ENCODE data around the gene PCDHB7.
"Not testable (repeated sequence)": the region's sequence is repeated elsewhere in the genome, so short reads cannot be mapped to it uniquely, and the experiment has no call there.

PCDHB7 gene

GRCh38 chr5:141180313-141180712, 7.9 kb downstream of the PCDHB7 start:
- DNase-seq (ENCODE audit: low spot score): no peak

- peak; percentile 47 for DNase-seq (ENCODE audit: low spot score)
These were observed 9.8 kb downstream of the PCDHB7 start, which contains the start of gene PCDHB16 for GRCh38 chr5:141182248-141182647. PCDHB16 (plus strand) TSS chr5:141182387; CDS start chr5:141182560, 173 bp downstream.

- DNase-seq (ENCODE audit: low spot score): not testable (repeated sequence)
These were observed 11.8 kb downstream of the PCDHB7 start for GRCh38 chr5:141184117-141184855.

GRCh38 chr5:141186897-141187512, 14.6 kb downstream of the PCDHB7 start, which contains the start of gene PCDHB9:
PCDHB9 (plus strand) TSS chr5:141187161; CDS start chr5:141187319, 158 bp downstream.
- DNase-seq (ENCODE audit: low spot score): no peak

GRCh38 chr5:141188682-141189081, 16.2 kb downstream of the PCDHB7 start:
- DNase-seq (ENCODE audit: low spot score): not testable (repeated sequence)

- not testable (repeated sequence) for DNase-seq (ENCODE audit: low spot score)
These were observed 16.7 kb downstream of the PCDHB7 start for GRCh38 chr5:141189131-141189530.

GRCh38 chr5:141192110-141192725, 19.8 kb downstream of the PCDHB7 start, which contains the start of gene PCDHB10:
PCDHB10 (plus strand) TSS chr5:141192353; CDS start chr5:141192553, 200 bp downstream.
- DNase-seq (ENCODE audit: low spot score): peak; percentile 28

- not testable (repeated sequence) for DNase-seq (ENCODE audit: low spot score)
These were observed 21.9 kb downstream of the PCDHB7 start for GRCh38 chr5:141194332-141194731.

- no peak for DNase-seq (ENCODE audit: low spot score)
These were observed 23.9 kb downstream of the PCDHB7 start for GRCh38 chr5:141196363-141196762.

GRCh38 chr5:141199359-141200235, 27.2 kb downstream of the PCDHB7 start, which contains the start of gene PCDHB11:
PCDHB11 (plus strand) TSS chr5:141199627; CDS start chr5:141199775, 148 bp downstream.
- DNase-seq (ENCODE audit: low spot score): no peak

- DNase-seq (ENCODE audit: low spot score): not testable (repeated sequence)
These were observed 28.7 kb downstream of the PCDHB7 start for GRCh38 chr5:141201126-141201525.

GRCh38 chr5:141201646-141202045, 29.2 kb downstream of the PCDHB7 start:
- DNase-seq (ENCODE audit: low spot score): not testable (repeated sequence)

- no peak for DNase-seq (ENCODE audit: low spot score)
These were observed 36.0 kb downstream of the PCDHB7 start, which contains the start of gene PCDHB12 for GRCh38 chr5:141208478-141208877. PCDHB12 (plus strand) TSS chr5:141208719; CDS start chr5:141208908, 189 bp downstream.

GRCh38 chr5:141210281-141210680, 37.8 kb downstream of the PCDHB7 start:
- not testable (repeated sequence) for DNase-seq (ENCODE audit: low spot score)

- DNase-seq (ENCODE audit: low spot score): not testable (repeated sequence)
These were observed 38.4 kb downstream of the PCDHB7 start for GRCh38 chr5:141210849-141211248.

GRCh38 chr5:141213656-141214339, 41.4 kb downstream of the PCDHB7 start, which contains the start of gene PCDHB13:
PCDHB13 (plus strand) TSS chr5:141213919; CDS start chr5:141214124, 205 bp downstream.
- not testable (repeated sequence) for DNase-seq (ENCODE audit: low spot score)

- not testable (repeated sequence) for DNase-seq (ENCODE audit: low spot score)
These were observed 42.1 kb downstream of the PCDHB7 start for GRCh38 chr5:141214583-141214982.

- DNase-seq (ENCODE audit: low spot score): not testable (repeated sequence)
These were observed 43.1 kb downstream of the PCDHB7 start for GRCh38 chr5:141215504-141215903.

GRCh38 chr5:141216035-141216434, 43.6 kb downstream of the PCDHB7 start:
- DNase-seq (ENCODE audit: low spot score): not testable (repeated sequence)

GRCh38 chr5:141223112-141223783, 50.8 kb downstream of the PCDHB7 start, which contains the start of gene PCDHB14:
PCDHB14 (plus strand) TSS chr5:141223343; CDS start chr5:141223506, 163 bp downstream.
- peak; percentile 44 for DNase-seq (ENCODE audit: low spot score)

All from hepatic stellate cell (primary cell).